IMR-90 (cell line): ENCODE results near the gene EMX2. TPM values are rescaled to one million over a fixed set of nuclear protein-coding genes. Genes with fewer than 3 reads are reported as not detected.

Source experiments
- ATAC-seq: fragments of 200-7000 bp; cut with Tn5 transposase; 2 replicates; pipeline ENCODE4 v1.9.1; 2020; ENCODE audit warnings: low read depth, mild to moderate bottlenecking, moderate library complexity
- BruUV-seq: library from RNA; stranded (reverse); fragments of 400-500 nt; replicated peaks from 2 replicates; lab custom pipeline; 2021; lab: Mats Ljungman, UMichigan
- CTCF ChIA-PET: fragments of 300-600 bp; formaldehyde crosslinking; extraction: SDS; loops from one replicate; lab custom pipeline; 2021; ENCODE audit warnings: antibody characterized with exemption; lab: Yijun Ruan, JAX
- POLR2A ChIA-PET: fragments of 300-600 bp; sonication (Branson Sonifier 250); formaldehyde crosslinking; loops from one replicate; lab custom pipeline; 2022; ENCODE audit warnings: antibody characterized with exemption; ENCODE audit not compliant: unreplicated experiment; lab: Charles Lee
- DNase-seq: peaks from one replicate; pipeline ENCODE4 v3.0.0; 2013
- H2AFZ ChIP-seq: replicated peaks from 2 replicates; pipeline ENCODE3; 2013; ENCODE audit warnings: low read length, mild to moderate bottlenecking; ENCODE audit not compliant: poor library complexity
- H2AK5ac ChIP-seq: 2 replicates; pipeline ENCODE4 v1.6.1; 2013; ENCODE audit warnings: low read depth, low read length, inconsistent platforms
- H2AK9ac ChIP-seq: replicated peaks from 2 replicates; pipeline ENCODE3; 2013; ENCODE audit warnings: mild to moderate bottlenecking, low read depth, low read length, moderate library complexity; ENCODE audit not compliant: poor library complexity
- H2BK120ac ChIP-seq: 2 replicates; pipeline ENCODE4 v1.6.1; 2013; ENCODE audit warnings: low read depth, low read length, inconsistent platforms
- H2BK15ac ChIP-seq: 3 replicates; pipeline ENCODE4 v1.6.1; 2013; ENCODE audit warnings: low read depth, low read length, inconsistent platforms
- H2BK20ac ChIP-seq: 2 replicates; pipeline ENCODE4 v1.6.1; 2013; ENCODE audit warnings: low read depth, mild to moderate bottlenecking, inconsistent platforms, low read length, moderate library complexity
- H2BK5ac ChIP-seq: 2 replicates; pipeline ENCODE4 v1.6.1; 2013; ENCODE audit warnings: mild to moderate bottlenecking, low read depth, low read length, inconsistent platforms; ENCODE audit not compliant: poor library complexity, severe bottlenecking
- H3K14ac ChIP-seq: replicated peaks from 2 replicates; pipeline ENCODE4 v1.6.1; 2013; ENCODE audit warnings: low read depth, low read length, inconsistent platforms
- H3K18ac ChIP-seq: 2 replicates; pipeline ENCODE4 v1.6.1; 2013; ENCODE audit warnings: low read depth, low read length, control low read depth
- H3K23ac ChIP-seq: 2 replicates; pipeline ENCODE4 v1.6.1; 2013; ENCODE audit warnings: low read depth, low read length, inconsistent platforms
- H3K27ac ChIP-seq: 2 replicates; pipeline ENCODE4 v1.5.1; 2013; ENCODE audit warnings: mild to moderate bottlenecking, control low read depth, low read length; ENCODE audit not compliant: insufficient read depth
- H3K27me3 ChIP-seq: 2 replicates; pipeline ENCODE4 v1.6.1; 2013; ENCODE audit warnings: low read length; ENCODE audit not compliant: control insufficient read depth, insufficient read depth
- H3K36me3 ChIP-seq: 2 replicates; pipeline ENCODE4 v1.6.1; 2013; ENCODE audit warnings: low read length, mixed read lengths; ENCODE audit not compliant: control insufficient read depth, insufficient read depth
- H3K4ac ChIP-seq: 2 replicates; pipeline ENCODE4 v1.6.1; 2013; ENCODE audit warnings: low read depth, low read length, inconsistent platforms
- H3K4me1 ChIP-seq: 2 replicates; pipeline ENCODE4 v1.6.1; 2013; ENCODE audit warnings: low read length, mixed read lengths; ENCODE audit not compliant: control insufficient read depth, insufficient read depth
- H3K4me2 ChIP-seq: 2 replicates; pipeline ENCODE4 v1.6.1; 2013; ENCODE audit warnings: low read depth, mild to moderate bottlenecking, control low read depth, low read length, moderate library complexity
- H3K4me3 ChIP-seq: 2 replicates; pipeline ENCODE4 v1.5.1; 2013; ENCODE audit warnings: low read depth, mild to moderate bottlenecking, control low read depth, low read length, moderate library complexity; ENCODE audit not compliant: insufficient read depth
- H3K56ac ChIP-seq: 2 replicates; pipeline ENCODE4 v1.6.1; 2013; ENCODE audit warnings: low read length, inconsistent platforms; ENCODE audit not compliant: insufficient read depth; ENCODE audit errors: extremely low read depth
- H3K79me1 ChIP-seq, 2 experiments: 2 replicates each; pipeline ENCODE4 v1.6.1; 2013; ENCODE audit warnings: low read length in 2 of 2, inconsistent platforms in 1 of 2, low read depth in 1 of 2
- H3K9ac ChIP-seq: 2 replicates; pipeline ENCODE4 v1.6.1; 2013; ENCODE audit warnings: low read depth, low read length, control low read depth
- H3K9me1 ChIP-seq: 2 replicates; pipeline ENCODE4 v1.6.1; 2013; ENCODE audit warnings: low read length, inconsistent platforms; ENCODE audit not compliant: insufficient read depth
- H3K9me3 ChIP-seq: 2 replicates; pipeline ENCODE4 v1.6.1; 2013; ENCODE audit warnings: low read length; ENCODE audit not compliant: control insufficient read depth, insufficient read depth
- H4K20me1 ChIP-seq: 2 replicates; pipeline ENCODE4 v1.6.1; 2013; ENCODE audit warnings: low read length, inconsistent platforms; ENCODE audit not compliant: insufficient read depth
- H4K5ac ChIP-seq: 2 replicates; pipeline ENCODE4 v1.6.1; 2013; ENCODE audit warnings: mild to moderate bottlenecking, low read depth, low read length, control low read depth
- H4K8ac ChIP-seq, 2 experiments: 2 replicates each; pipeline ENCODE4 v1.6.1; 2013; ENCODE audit warnings: low read depth in 2 of 2, low read length in 2 of 2, control low read depth in 1 of 2, inconsistent platforms in 1 of 2
- H4K91ac ChIP-seq: 2 replicates; pipeline ENCODE4 v1.6.1; 2013; ENCODE audit warnings: low read depth, low read length, inconsistent platforms; ENCODE audit not compliant: insufficient read depth
- BHLHE40 ChIP-seq: fragments of 150-350 bp; IDR thresholded peaks from 2 replicates; pipeline ENCODE4 v1.6.1; 2016; ENCODE audit warnings: mild to moderate bottlenecking, low read depth, low read length
- CEBPB ChIP-seq: IDR thresholded peaks from 2 replicates; pipeline ENCODE4 v1.6.1; 2012; ENCODE audit warnings: low read depth, low read length, improper control_type of control experiment
- ELK1 ChIP-seq: fragments of 150-350 bp; IDR thresholded peaks from 2 replicates; pipeline ENCODE4 v1.6.1; 2016; ENCODE audit warnings: low read depth, mild to moderate bottlenecking, low read length, moderate library complexity, borderline replicate concordance
- RAD21 ChIP-seq: IDR thresholded peaks from 2 replicates; pipeline ENCODE4 v1.6.1; 2012; ENCODE audit warnings: low read length, improper control_type of control experiment
- SMC3 ChIP-seq: fragments of 150-350 bp; IDR thresholded peaks from 2 replicates; pipeline ENCODE4 v1.6.1; 2016; ENCODE audit warnings: low read depth, mild to moderate bottlenecking, antibody characterized with exemption, low read length, moderate library complexity
- WGBS, 2 experiments: methylation state at CpG; one replicate each; pipeline versions ENCODE4 v1.1.5 to v1.1.7; 2013; ENCODE audit warnings: missing lambda C conversion rate in 2 of 2; ENCODE audit not compliant: insufficient read length in 1 of 2; ENCODE audit errors: extremely low coverage in 2 of 2; 5-methylcytosine and 5-hydroxymethylcytosine counted together
- dilution Hi-C: fragments of 300-500 bp; cut with HindIII; formaldehyde crosslinking; loops from one replicate; pipeline ENCODE4 v1.14.3; 2018; ENCODE audit warnings: low sequenced_read_pairs; ENCODE audit not compliant: unreplicated experiment
- in situ Hi-C: fragments of 300-500 bp; cut with MboI; formaldehyde crosslinking; loops from 3 replicates; pipeline ENCODE4 v1.14.3; 2019; ENCODE audit warnings: low sequenced_read_pairs, inconsistent platforms, mixed read lengths
- intact Hi-C: fragments of 100-400 bp; cut with micrococcal nuclease; formaldehyde crosslinking; loops from 2 replicates; pipeline ENCODE4 v1.10.0; 2022
- polyA plus RNA-seq, 3 experiments: library from polyadenylated mRNA; depleted of rRNA; stranded (reverse); fragments of >200 nt; gene quantifications; 2 replicates each; pipeline ENCODE4 v1.2.3, GENCODE V29; 2012; ENCODE audit warnings: low replicate concordance in 1 of 3
- total RNA-seq: library from RNA; depleted of rRNA; stranded (reverse); fragments of >200 nt; gene quantifications from 2 replicates; pipeline ENCODE4 v1.2.3, GENCODE V29; 2012

The EMX2 gene
- total and polyA plus RNA-seq, 2 of the 4 experiments (the other 2 are of a cell fraction), result not detected

- Histone ChIP-seq H2BK20ac (no peak overlapping the region), H3K18ac (no peak overlapping the region), H3K4me1 (no peaks in the 10 kb centered on the region), H4K91ac (no peak overlapping the region), H2BK5ac (no peak overlapping the region), H2BK15ac (no peak overlapping the region), H3K36me3 (no peaks in the 10 kb centered on the region), H3K4me3 (no peak overlapping the region), H3K56ac (no peak overlapping the region), H3K9me1 (no peaks in the 10 kb centered on the region), H3K9ac (no peak overlapping the region), H3K14ac (no peak overlapping the region), H3K4ac (no peak overlapping the region), H2AK5ac (no peak overlapping the region), H2AFZ (no peak overlapping the region), H3K27ac (no peak overlapping the region), H4K5ac (no peak overlapping the region), H3K4me2 (no peak overlapping the region), H2BK120ac (no peak overlapping the region), H3K79me1 (no peaks in the 10 kb centered on the region), H4K8ac (no peak overlapping the region), H2AK9ac (no peak overlapping the region), H4K20me1 (no peaks in the 10 kb centered on the region), H3K23ac (no peak overlapping the region), H3K27me3 (peaks cover 49% of the 10 kb centered on the region), H3K9me3 (peaks cover 2% of the 10 kb centered on the region; the same call in 1 of the 2 replicates)
- no TSS peak for BruUV-seq
- in situ Hi-C loops (no loop called here), dilution Hi-C loops (no loop called here), intact Hi-C loops (no loop called here)
- CTCF ChIA-PET, result no interaction called here
- DNase-seq (no peak), ATAC-seq (no peak)
- TF ChIP-seq ELK1, result no peak
- TF ChIP-seq RAD21, result no peak
- no peak for TF ChIP-seq CEBPB
- no peak for TF ChIP-seq BHLHE40
- no peak for TF ChIP-seq SMC3
- POLR2A ChIA-PET, result no interaction called here
- 2% methylated on average over 11 of the region's 65 CpGs; no CpG with 5 or more reads in 1 of the 2 experiments for WGBS, 2 experiments
These were observed 10.7 kb downstream of the EMX2 start for GRCh38 chr10:117553142-117553814.
